HUES6 (cell line): ENCODE data around the gene LGR4.
A peak's percentile ranks its signal among the peaks of the same experiment; 100 is the strongest.
"Not testable (repeated sequence)": the region's sequence is repeated elsewhere in the genome, so short reads cannot be mapped to it uniquely, and the experiment has no call there.

Experiments used
- H3K27ac ChIP-seq: 2 replicates; pipeline ENCODE4 v1.7.0; 2013; ENCODE audit warnings: low read depth, mild to moderate bottlenecking, low read length, inconsistent platforms
- H3K27me3 ChIP-seq: 2 replicates; pipeline ENCODE4 v1.6.1; 2013; ENCODE audit warnings: low read length; ENCODE audit not compliant: control insufficient read depth, insufficient read depth
- H3K36me3 ChIP-seq: 2 replicates; pipeline ENCODE4 v1.6.1; 2013; ENCODE audit warnings: low read length; ENCODE audit not compliant: control insufficient read depth, insufficient read depth
- H3K4me1 ChIP-seq: 2 replicates; pipeline ENCODE4 v1.6.1; 2013; ENCODE audit warnings: low read length; ENCODE audit not compliant: control insufficient read depth, insufficient read depth
- H3K4me3 ChIP-seq: 2 replicates; pipeline ENCODE4 v1.5.1; 2013; ENCODE audit warnings: low read depth, low read length
- H3K9ac ChIP-seq: one replicate; pipeline ENCODE4 v1.6.1; 2013; ENCODE audit warnings: mild to moderate bottlenecking, low read length
- H3K9me3 ChIP-seq: 2 replicates; pipeline ENCODE4 v1.6.1; 2013; ENCODE audit warnings: low read depth, low read length; ENCODE audit not compliant: control insufficient read depth, insufficient read depth

The LGR4 gene

GRCh38 chr11:27347359-27348339 lies 124.9 kb downstream of the LGR4 start:
- H3K9me3 ChIP-seq: no peaks in the 10 kb centered on the region
- no peaks in the 10 kb centered on the region for H3K27me3 ChIP-seq
- no peaks in the 10 kb centered on the region for H3K36me3 ChIP-seq
- peaks cover 46% of the 10 kb centered on the region for H3K4me1 ChIP-seq
- no peak overlapping the region for H3K9ac ChIP-seq
- peak overlapping the region; percentile 6; the same call in 1 of the 2 replicates for H3K4me3 ChIP-seq
- H3K27ac ChIP-seq: peak overlapping the region; percentile 48

GRCh38 chr11:27339941-27340340 lies 132.6 kb downstream of the LGR4 start:
- no peak overlapping the region for H3K4me3 ChIP-seq
- no peaks in the 10 kb centered on the region for H3K27me3 ChIP-seq
- peaks cover 14% of the 10 kb centered on the region for H3K36me3 ChIP-seq
- peaks cover 7% of the 10 kb centered on the region; the same call in 1 of the 2 replicates for H3K9me3 ChIP-seq
- H3K27ac ChIP-seq: no peak overlapping the region
- H3K9ac ChIP-seq: no peak overlapping the region
- no peaks in the 10 kb centered on the region for H3K4me1 ChIP-seq

GRCh38 chr11:27334764-27335163 lies 137.8 kb downstream of the LGR4 start:
- H3K4me3 ChIP-seq, H3K27me3 ChIP-seq, H3K27ac ChIP-seq, H3K36me3 ChIP-seq, H3K9me3 ChIP-seq, H3K9ac ChIP-seq: not testable (repeated sequence)
- peaks cover 18% of the 10 kb centered on the region for H3K4me1 ChIP-seq

- Histone ChIP-seq H3K27me3 (no peaks in the 10 kb centered on the region), H3K27ac (no peak overlapping the region), H3K9ac (no peak overlapping the region), H3K36me3 (peaks cover 6% of the 10 kb centered on the region; the same call in 1 of the 2 replicates), H3K9me3 (no peaks in the 10 kb centered on the region), H3K4me3 (no peak overlapping the region), H3K4me1 (peaks cover 27% of the 10 kb centered on the region)
Measured at GRCh38 chr11:27331981-27332380, 140.6 kb downstream of the LGR4 start.

GRCh38 chr11:27330633-27331270 lies 141.8 kb downstream of the LGR4 start:
- Histone ChIP-seq H3K9me3 (no peaks in the 10 kb centered on the region), H3K36me3 (0 out of 2 replicates have a peak, but pooled peaks cover 3% of the 10 kb centered on the region), H3K27ac (no peak overlapping the region), H3K4me3 (no peak overlapping the region), H3K9ac (no peak overlapping the region), H3K27me3 (no peaks in the 10 kb centered on the region), H3K4me1 (peaks cover 27% of the 10 kb centered on the region)

- Histone ChIP-seq H3K27ac (no peak overlapping the region), H3K4me3 (no peak overlapping the region), H3K36me3 (0 out of 2 replicates have a peak, but pooled peaks cover 3% of the 10 kb centered on the region), H3K4me1 (peaks cover 27% of the 10 kb centered on the region), H3K9me3 (no peaks in the 10 kb centered on the region), H3K27me3 (no peaks in the 10 kb centered on the region), H3K9ac (no peak overlapping the region)
Measured at GRCh38 chr11:27329867-27330632, 142.5 kb downstream of the LGR4 start.

- H3K27me3 ChIP-seq: no peaks in the 10 kb centered on the region
- H3K4me1 ChIP-seq: peaks cover 27% of the 10 kb centered on the region
- no peaks in the 10 kb centered on the region for H3K9me3 ChIP-seq
- no peak overlapping the region for H3K27ac ChIP-seq
- no peak overlapping the region for H3K9ac ChIP-seq
- H3K4me3 ChIP-seq: no peak overlapping the region
- 0 out of 2 replicates have a peak, but pooled peaks cover 3% of the 10 kb centered on the region for H3K36me3 ChIP-seq
Measured at GRCh38 chr11:27328614-27329013, 144.0 kb downstream of the LGR4 start.

- peaks cover 25% of the 10 kb centered on the region for H3K4me1 ChIP-seq
- not testable (repeated sequence) for H3K9ac ChIP-seq, H3K36me3 ChIP-seq
Measured at GRCh38 chr11:27327064-27327463, 145.5 kb downstream of the LGR4 start.

GRCh38 chr11:27322196-27322595 lies 150.4 kb downstream of the LGR4 start:
- H3K9ac ChIP-seq, H3K27ac ChIP-seq, H3K9me3 ChIP-seq, H3K4me3 ChIP-seq, H3K36me3 ChIP-seq, H3K27me3 ChIP-seq: not testable (repeated sequence)
- peaks cover 20% of the 10 kb centered on the region for H3K4me1 ChIP-seq

More at GRCh38 chr11:27327064-27327463, 145.5 kb downstream of the LGR4 start:
- not testable (repeated sequence) for H3K9me3 ChIP-seq, H3K27me3 ChIP-seq, H3K4me3 ChIP-seq, H3K27ac ChIP-seq

- H3K4me3 ChIP-seq, H3K9ac ChIP-seq, H3K27me3 ChIP-seq, H3K36me3 ChIP-seq, H3K27ac ChIP-seq, H3K9me3 ChIP-seq: not testable (repeated sequence)
- peaks cover 21% of the 10 kb centered on the region for H3K4me1 ChIP-seq
Measured at GRCh38 chr11:27321340-27321739, 151.2 kb downstream of the LGR4 start.
